ENCODE measurements around the gene PFAS.

Gene PFAS

DNA sequence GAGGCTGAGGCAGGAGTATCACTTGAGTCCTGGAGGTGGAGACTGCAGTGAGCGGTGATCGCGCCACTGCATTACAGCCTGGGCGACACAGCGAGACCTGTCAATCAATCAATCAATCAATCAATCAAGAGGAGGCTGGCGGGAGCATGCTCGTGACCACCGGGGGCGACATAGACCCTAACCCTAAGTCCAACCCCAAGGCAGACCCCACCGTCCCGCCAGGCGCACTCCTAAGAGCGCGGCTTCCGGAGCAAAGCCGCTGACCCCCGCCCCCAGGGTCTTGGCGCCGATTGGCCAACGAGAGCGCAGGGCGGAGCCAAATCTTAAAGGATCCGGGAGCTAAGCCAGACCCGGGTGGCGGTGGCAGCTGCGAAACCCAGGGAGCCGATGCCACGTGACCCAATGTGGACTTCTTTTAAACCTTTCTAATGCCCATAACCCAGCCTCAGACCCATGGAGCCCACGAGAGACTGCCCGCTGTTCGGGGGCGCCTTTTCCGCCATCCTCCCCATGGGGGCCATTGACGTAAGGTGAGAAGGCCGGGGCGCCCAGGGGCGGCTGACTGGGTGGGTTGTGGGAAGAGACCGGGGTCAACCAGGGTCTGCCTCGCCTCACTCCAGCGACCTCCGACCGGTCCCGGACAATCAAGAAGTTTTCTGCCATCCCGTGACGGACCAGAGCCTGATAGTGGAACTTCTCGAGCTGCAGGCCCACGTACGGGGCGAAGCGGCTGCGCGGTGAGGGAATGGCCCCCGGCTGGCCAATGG lies 39.4 kb downstream of the PFAS start, which contains the start of gene RANGRF:
Gene RANGRF (plus strand): TSS at position 335 of the 767 bp plus-strand sequence. CDS start 119 bp downstream, at position 454.
- DNase-seq (ENCODE audit: low read depth): peak; percentile 49
- TF ChIP-seq, protein P1, sequence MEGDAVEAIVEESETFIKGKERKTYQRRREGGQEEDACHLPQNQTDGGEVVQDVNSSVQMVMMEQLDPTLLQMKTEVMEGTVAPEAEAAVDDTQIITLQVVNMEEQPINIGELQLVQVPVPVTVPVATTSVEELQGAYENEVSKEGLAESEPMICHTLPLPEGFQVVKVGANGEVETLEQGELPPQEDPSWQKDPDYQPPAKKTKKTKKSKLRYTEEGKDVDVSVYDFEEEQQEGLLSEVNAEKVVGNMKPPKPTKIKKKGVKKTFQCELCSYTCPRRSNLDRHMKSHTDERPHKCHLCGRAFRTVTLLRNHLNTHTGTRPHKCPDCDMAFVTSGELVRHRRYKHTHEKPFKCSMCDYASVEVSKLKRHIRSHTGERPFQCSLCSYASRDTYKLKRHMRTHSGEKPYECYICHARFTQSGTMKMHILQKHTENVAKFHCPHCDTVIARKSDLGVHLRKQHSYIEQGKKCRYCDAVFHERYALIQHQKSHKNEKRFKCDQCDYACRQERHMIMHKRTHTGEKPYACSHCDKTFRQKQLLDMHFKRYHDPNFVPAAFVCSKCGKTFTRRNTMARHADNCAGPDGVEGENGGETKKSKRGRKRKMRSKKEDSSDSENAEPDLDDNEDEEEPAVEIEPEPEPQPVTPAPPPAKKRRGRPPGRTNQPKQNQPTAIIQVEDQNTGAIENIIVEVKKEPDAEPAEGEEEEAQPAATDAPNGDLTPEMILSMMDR (IDR thresholded peaks at IDR 0.05; ENCODE audit: low read depth, low read length, missing control alignments): no peak
- peak within 1 kb of the TSS; percentile 60 for H3K4me3 ChIP-seq (ENCODE audit: low read depth, low read length)
- in situ Hi-C loops (cut with HindIII; ENCODE audit: low sequenced_read_pairs): no loop called here

DNA sequence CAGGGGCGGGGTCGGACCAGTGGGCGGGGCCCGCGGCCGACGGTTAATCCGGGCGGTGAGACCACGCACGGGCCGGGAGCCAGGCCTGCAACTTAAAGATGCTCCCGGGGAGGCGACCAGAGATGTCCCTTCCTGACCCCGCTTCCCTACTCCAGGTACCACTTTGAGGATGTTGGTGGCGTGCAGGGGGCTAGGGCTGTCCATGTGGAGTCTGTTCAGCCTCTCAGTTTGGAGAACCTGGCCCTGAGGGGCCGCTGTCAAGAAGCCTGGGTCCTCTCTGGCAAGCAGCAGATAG lies 40.0 kb downstream of the PFAS start:
- no peak for DNase-seq (ENCODE audit: low read depth)
- peak overlapping the region; percentile 60 for H3K4me3 ChIP-seq (ENCODE audit: low read depth, low read length)
- TF ChIP-seq, protein P1 (IDR thresholded peaks at IDR 0.05; ENCODE audit: low read depth, low read length, missing control alignments): no peak
- in situ Hi-C loops (cut with HindIII; ENCODE audit: low sequenced_read_pairs): no loop called here

DNA sequence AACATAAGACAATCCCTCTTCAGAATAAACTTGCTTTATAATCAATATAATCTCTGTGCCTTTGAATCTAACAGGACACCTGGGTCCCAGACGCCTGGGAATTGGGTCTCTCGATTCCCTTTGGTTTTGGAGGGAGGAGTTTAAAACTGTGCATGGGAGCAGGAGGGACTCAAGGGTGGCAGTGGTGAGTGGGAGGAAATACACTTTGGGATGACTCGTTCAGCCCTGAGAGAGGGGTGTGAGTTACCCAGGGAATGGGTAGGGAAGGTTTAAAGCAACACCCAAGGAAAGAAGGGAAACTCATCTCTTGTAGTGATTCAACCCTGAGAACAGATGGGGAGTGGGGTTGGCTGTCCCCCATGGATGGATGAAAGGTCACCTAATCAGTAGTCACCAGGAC lies 41.0 kb downstream of the PFAS start:
- in situ Hi-C loops (cut with HindIII; ENCODE audit: low sequenced_read_pairs): no loop called here
- DNase-seq (ENCODE audit: low read depth): no peak
- TF ChIP-seq, protein P1 (IDR thresholded peaks at IDR 0.05; ENCODE audit: low read depth, low read length, missing control alignments): no peak
- no peak overlapping the region for H3K4me3 ChIP-seq (ENCODE audit: low read depth, low read length)

DNA sequence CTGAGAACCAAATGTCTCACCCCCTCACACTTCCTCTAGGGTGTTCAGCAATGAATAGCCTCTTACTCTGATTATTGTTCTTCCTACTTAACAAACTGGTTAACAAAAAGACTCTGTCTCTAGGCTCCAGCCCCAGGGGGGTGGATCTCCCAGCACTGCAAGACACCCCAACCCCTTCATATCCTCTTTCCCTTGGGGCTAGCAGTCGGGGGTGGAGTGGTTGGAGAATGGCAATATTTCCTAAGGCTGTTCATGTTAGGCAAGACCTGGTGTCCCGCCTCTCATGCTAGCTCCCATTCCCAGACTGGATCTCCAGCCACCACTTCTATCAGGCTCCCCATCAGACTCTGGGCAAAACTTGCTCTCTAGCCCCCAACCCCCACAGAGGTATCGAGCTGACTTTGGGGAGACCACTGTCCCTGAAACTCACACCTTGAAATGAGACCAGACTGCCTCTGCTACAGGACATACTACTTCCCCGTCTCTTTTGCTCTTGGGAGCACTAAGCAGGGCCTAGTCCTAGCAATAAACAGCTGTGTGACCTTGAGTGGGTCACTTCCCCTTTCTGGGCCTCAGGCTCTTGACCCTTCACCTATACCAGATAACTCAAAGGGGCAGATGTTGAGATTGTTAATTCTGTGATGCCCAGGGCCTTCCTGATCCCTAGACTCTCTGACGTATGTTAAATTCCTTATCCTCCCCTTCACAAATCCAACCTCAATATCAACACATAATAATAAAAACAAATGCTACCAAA lies 43.7 kb downstream of the PFAS start:
- no peak for DNase-seq (ENCODE audit: low read depth)
- in situ Hi-C loops (cut with HindIII; ENCODE audit: low sequenced_read_pairs): no loop called here
- no peak overlapping the region for H3K4me3 ChIP-seq (ENCODE audit: low read depth, low read length)
- TF ChIP-seq, protein P1 (IDR thresholded peaks at IDR 0.05; ENCODE audit: low read depth, low read length, missing control alignments): no peak

DNA sequence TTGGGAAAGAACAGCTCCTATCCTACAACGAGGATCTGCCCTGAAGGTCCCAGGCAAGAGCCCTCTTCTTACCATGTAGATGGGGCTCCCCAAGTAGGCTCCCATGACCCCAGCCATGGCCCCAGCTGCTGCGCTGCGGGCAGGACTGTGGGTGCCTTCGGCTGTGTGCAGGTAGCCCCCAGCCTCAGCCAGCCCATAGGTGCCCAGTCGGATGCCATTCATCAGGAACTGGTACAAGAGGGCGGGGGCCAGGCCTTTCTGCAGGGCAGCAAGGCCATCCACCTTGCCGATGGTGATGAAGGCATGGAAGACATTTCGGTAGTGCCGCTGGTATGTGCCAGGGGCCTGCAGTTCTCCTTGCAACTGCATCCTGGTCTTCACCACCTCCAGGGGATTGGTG lies 45.3 kb downstream of the PFAS start:
- in situ Hi-C loops (cut with HindIII; ENCODE audit: low sequenced_read_pairs): no loop called here
- TF ChIP-seq, protein P1 (IDR thresholded peaks at IDR 0.05; ENCODE audit: low read depth, low read length, missing control alignments): no peak
- DNase-seq (ENCODE audit: low read depth): no peak
- H3K4me3 ChIP-seq (ENCODE audit: low read depth, low read length): no peak overlapping the region

DNA sequence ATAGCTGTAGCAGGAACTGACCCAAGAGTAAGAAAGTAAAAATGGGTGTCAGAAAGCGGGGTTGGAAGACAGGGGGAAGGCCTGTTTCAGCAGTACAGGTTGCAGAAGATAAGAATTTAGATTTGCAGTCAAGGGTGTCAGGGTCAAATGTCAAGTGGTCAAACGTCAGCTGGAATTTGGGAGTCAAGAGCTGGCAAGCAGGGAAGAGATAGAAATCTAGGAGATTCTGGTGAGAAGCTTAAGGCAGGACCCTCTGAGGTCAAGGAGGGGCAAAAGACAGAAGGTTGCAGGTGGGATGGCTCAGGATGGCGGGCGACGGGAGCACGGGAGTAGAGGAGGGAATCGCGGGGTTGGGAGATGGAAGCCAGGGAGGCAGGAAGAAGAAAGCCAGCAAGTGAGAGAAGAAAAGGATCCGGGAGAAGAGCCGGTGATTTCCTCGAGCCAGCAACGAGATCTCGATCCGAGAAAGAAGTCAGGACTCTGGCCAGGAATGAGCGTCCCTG lies 45.8 kb downstream of the PFAS start:
- H3K4me3 ChIP-seq (ENCODE audit: low read depth, low read length): peak overlapping the region; percentile 75
- in situ Hi-C loops (cut with HindIII; ENCODE audit: low sequenced_read_pairs): no loop called here
- no peak for DNase-seq (ENCODE audit: low read depth)
- TF ChIP-seq, protein P1 (IDR thresholded peaks at IDR 0.05; ENCODE audit: low read depth, low read length, missing control alignments): no peak
